HCEC 1CT (cell line): Measurements from ENCODE around the gene SLX4.

Experiments
- DNase-seq: peaks from one replicate; pipeline ENCODE4 v3.0.0-alpha.2; 2017

Gene SLX4

GRCh38 chr16:3599121-3599520 lies 12.3 kb downstream of the SLX4 start:
- no peak for DNase-seq

GRCh38 chr16:3598236-3598635 lies 13.2 kb downstream of the SLX4 start:
- DNase-seq = no peak

GRCh38 chr16:3597676-3598075 lies 13.7 kb downstream of the SLX4 start:
- no peak for DNase-seq

GRCh38 chr16:3597226-3597625 lies 14.2 kb downstream of the SLX4 start:
- no peak for DNase-seq

- no peak for DNase-seq
Measured at GRCh38 chr16:3596101-3596861, 15.1 kb downstream of the SLX4 start.

GRCh38 chr16:3595521-3596021 lies 15.8 kb downstream of the SLX4 start:
- no peak for DNase-seq

GRCh38 chr16:3595110-3595486 lies 16.3 kb downstream of the SLX4 start:
- no peak for DNase-seq

- DNase-seq = no peak
Measured at GRCh38 chr16:3594316-3595109, 16.9 kb downstream of the SLX4 start.

- DNase-seq = no peak
Measured at GRCh38 chr16:3592559-3592958, 18.8 kb downstream of the SLX4 start.

GRCh38 chr16:3591991-3592390 lies 19.4 kb downstream of the SLX4 start:
- DNase-seq = no peak

- no peak for DNase-seq
Measured at GRCh38 chr16:3591436-3591803, 20.0 kb downstream of the SLX4 start.

- DNase-seq = no peak
Measured at GRCh38 chr16:3590736-3591435, 20.5 kb downstream of the SLX4 start.

- no peak for DNase-seq
Measured at GRCh38 chr16:3589991-3590701, 21.3 kb downstream of the SLX4 start.

GRCh38 chr16:3589441-3589921 lies 21.9 kb downstream of the SLX4 start:
- DNase-seq = no peak

GRCh38 chr16:3589001-3589400 lies 22.4 kb downstream of the SLX4 start:
- DNase-seq = no peak

GRCh38 chr16:3587547-3588110 lies 23.8 kb downstream of the SLX4 start:
- no peak for DNase-seq

GRCh38 chr16:3584412-3584811 lies 27.0 kb downstream of the SLX4 start:
- no peak for DNase-seq

- no peak for DNase-seq
Measured at GRCh38 chr16:3583303-3584038, 27.9 kb downstream of the SLX4 start.

- no peak for DNase-seq
Measured at GRCh38 chr16:3582276-3583165, 28.9 kb downstream of the SLX4 start.

GRCh38 chr16:3581392-3581791 lies 30.0 kb downstream of the SLX4 start:
- DNase-seq = no peak

- no peak for DNase-seq
Measured at GRCh38 chr16:3580686-3581085, 30.7 kb downstream of the SLX4 start.
